GM18505 (cell line): ENCODE measurements around the gene SEPTIN6.

Experiments
- ATAC-seq: cut with Tn5 transposase; IDR thresholded peaks from one replicate; pipeline ENCODE4 v1.9.1; 2021; ENCODE audit not compliant: unreplicated experiment
- POLR2A ChIP-seq: IDR thresholded peaks from 4 replicates; pipeline ENCODE4 v1.6.1; 2011; ENCODE audit warnings: borderline replicate concordance; ENCODE audit not compliant: insufficient read depth, insufficient read length; ENCODE audit errors: extremely low read depth

Gene SEPTIN6

DNA sequence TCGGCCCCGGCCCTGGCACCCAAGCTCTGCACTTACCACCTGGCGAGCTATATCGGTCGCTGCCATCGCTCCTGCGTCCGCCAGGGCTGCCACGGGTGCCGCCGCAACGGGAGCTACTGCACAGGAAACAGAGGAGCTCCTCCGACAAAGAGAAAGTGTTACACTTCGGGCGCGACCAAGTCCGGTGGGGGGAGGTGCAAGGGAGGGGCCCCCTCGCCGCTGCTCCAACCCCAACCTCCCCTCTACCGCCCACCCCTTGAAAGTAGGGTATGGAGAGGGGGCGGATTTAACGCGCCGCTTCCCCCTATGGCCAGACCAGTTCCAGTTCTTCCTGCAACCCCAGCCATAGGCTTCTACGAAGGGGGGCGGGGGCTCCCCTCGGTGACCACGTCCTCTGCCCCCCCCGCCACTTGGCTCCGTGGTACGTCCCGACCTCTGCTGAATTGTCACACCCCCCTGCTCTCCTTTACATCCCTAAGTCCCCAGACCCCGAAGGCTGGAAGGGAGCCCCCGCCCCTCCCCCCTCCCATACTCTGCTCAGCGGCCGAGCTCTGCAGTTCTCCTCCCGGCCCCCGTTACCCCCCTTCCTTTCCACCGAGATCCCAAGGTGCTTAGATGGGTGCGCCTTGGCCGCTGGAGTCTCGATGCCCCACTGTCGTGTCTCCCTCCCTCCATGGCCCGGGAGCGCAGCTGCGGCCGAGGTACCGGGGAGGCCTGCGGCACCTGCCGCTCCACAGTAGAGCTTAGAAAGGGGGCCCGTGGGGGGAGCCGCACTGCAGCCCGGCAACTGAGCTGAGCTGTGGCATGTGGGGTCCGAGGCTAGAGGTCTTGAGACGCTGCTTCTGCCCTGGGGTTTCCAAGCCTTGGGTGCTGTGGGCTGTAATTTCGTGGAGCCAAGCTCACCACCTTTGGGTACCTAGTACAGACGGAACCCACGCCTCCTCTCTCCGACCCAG lies at the start of gene SEPTIN6:
Gene SEPTIN6, minus strand, starts transcription at position 129 of the 956 bp plus-strand sequence. Its CDS starts 63 bp downstream, at position 66.
- peak; percentile 97 for TF ChIP-seq POLR2A
- peak; percentile 63 for ATAC-seq

DNA sequence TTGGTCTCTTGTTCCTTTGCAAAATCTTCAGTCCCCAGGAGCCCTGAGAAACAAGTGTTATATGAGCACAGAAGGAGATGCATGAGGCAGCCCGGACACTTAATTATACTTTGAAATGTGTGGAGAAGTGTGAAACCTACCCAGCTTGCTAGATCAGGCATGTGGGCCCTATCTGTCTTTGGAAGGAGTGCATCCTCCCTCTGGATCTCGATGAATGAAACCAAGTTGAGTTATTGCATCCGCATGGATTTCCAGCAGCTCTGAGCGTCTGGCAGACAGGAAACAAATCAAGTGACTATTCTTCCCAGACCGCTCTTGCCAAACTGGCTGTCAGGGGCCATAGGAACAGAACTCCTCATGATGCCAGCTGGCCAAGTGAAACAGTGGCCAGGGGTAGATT lies 45.8 kb upstream of the SEPTIN6 start:
- ATAC-seq = no peak

DNA sequence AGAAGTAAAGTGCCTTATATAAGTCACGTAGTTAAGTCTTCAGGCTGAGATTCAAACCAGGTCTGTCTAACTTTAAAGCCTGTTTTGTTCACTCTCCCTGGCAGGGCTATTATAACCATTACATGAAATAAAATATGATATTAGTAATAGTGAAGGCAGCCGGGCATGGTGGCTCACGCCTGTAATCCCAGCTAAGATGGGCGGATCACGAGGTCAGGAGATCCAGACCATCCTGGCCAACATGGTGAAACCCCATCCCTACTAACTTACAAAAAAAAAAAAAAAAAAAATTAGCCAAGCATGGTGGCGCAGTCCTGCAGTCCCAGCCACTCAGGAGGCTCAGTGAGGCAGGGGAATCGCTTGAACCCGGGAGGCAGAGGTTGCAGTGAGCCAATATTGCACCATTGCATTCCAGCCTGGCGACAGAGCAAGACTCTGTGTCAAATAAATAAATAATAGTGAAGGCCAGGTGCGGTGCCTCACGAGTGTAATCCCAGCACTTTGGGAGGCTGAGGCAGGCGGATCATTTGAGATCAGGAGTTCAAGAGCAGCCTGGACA lies 43.3 kb upstream of the SEPTIN6 start:
- TF ChIP-seq POLR2A = no peak
- ATAC-seq = no peak

More for the DNA sequence above, 45.8 kb upstream of the SEPTIN6 start:
- TF ChIP-seq POLR2A = no peak

DNA sequence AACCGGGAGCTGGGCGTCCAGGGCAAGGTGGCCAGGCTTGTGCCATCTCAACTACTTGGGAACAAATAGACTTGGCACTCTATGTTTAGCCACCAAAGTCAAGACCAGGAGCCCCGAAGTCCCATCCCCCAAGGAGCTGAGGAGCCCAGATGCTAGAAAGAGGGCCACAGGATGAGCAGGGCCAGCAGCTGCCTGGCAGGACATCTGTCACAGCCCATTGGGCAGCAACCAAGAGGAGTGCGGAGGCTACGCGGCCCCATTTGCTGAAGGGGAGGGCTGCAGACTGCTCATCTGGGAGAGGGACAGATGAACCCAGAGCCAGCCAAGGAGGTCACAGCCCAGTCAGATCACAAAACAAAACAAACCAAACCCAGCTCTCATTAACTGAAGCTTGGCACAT lies 42.5 kb upstream of the SEPTIN6 start:
- no peak for TF ChIP-seq POLR2A
- ATAC-seq = no peak

DNA sequence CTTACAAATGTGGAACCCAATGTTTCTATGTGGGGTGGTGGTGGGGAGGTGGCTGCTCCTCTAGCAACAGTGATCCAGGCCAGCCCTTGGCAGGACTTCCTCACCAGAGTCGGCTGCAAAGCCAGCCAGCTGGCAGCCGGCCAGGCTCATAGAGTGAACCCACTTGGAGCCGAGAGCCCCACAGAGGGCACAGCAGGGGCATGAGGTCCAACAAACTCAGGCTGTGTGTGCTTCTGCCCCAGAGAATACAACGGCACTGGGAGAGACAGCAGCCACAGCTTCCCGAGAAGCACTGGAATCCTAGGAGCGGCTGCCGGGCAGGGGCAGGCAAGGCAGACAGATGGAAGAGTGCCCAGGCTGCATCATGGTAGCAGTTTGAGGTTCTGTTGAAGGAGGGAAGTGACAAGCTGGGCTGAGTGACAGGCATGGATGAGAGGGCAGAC lies 42.0 kb upstream of the SEPTIN6 start:
- TF ChIP-seq POLR2A = no peak
- no peak for ATAC-seq

DNA sequence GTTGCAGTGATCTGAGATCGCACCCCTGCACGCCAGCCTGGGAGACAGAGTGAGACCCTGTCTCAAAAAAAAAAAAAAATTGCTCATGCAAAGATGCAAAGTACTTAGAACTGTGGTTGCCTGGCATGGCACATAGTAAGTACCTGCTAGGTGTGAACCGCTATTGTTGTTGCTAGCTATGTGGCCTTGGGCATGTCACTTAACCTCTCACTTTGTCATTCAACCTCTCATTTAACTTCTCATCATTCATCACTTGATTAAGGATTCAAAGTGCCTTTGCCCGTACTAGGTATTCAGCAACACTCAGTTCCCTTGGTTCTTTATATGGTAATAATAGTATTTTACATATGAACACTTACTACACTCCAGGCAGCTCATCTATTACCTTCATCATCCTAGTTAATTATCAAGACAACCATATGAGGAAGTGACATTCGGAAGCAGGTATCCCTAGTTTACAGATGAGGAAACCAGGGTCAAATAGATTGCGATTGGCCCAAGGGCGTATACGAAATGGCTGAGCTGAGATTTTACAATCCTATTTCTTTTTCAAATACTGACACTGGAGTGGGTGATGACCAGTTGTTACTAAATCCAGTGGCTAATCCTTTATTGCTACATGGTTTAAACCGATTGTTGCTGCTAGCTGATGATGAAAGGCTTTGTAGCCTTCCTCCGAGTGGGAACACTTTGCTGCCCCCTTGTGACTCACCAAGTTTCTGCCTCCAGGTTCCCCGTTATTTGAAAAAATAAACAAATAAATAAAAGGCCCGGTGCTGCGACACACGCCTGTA lies 36.6 kb upstream of the SEPTIN6 start:
- no peak for ATAC-seq
- TF ChIP-seq POLR2A = no peak

DNA sequence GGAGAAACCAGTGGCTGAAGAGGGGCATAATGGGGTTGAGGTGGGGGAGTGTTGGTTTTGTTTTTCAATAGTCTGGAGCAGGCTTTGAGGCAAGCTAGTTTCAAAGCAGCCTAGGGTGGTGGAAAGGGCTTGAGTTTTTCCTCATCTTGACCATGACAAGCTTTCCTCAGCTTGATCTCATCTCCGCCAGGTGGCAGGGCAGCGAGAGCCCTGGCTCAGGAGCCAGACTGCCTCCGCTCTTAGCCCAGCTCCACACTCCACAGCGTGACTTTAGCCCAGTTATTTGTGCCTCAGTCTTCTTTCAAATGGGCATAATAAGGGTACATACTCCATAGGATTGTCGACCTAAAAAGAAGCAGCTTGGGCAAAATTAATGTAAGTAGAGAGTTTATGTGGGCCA lies 35.5 kb upstream of the SEPTIN6 start:
- ATAC-seq = no peak

DNA sequence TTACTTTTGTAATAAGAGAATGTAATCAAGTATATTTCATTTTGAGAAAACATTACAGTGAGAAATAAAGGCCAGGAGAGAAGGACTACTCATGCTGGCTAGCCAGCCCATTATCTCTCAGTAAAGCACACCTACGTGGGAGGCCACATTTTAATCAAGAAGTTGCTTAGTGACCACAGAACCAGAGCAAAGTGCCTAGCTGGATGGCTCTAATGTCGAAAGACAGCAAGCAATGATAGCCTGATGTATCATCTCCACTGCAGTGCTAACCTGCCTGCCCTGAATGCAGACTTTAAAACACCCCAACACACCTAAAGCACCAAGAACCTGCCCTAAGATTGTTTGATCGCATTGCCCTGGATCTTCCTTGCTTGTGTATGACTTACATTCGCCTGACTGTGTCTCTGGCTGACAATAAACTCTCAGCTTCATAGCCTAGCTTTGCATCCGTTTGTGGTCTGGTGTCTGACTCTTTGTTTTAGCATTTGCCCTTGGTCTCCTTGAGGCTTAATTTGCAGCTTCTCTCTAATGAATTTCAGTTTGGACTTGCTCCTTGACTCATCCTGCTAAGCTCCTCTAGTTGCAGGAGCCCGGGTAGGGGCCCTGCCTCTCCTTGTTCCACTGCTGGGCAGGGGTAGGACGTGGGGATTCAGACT lies 34.1 kb upstream of the SEPTIN6 start:
- TF ChIP-seq POLR2A = no peak
- ATAC-seq = no peak

More for the DNA sequence above, 35.5 kb upstream of the SEPTIN6 start:
- TF ChIP-seq POLR2A = no peak

DNA sequence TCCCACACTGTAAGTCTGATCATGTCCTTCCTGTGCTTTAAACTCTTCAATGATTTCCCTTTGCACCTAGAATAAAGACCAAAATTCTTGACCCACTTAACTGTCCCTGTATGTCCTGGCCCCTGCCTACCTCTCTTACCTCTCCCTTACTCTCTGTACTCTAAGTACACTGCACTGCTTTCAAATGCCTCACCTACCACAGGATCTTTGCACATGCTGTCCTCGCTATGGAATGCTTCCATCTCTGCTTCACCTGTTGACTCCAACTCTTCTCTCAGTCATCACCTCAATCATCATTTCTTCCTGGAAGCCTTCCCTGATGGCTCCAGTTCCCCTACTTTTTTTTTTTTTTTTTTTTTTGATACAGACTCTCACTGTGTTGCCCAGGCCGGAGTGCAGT lies 29.0 kb upstream of the SEPTIN6 start:
- ATAC-seq = no peak
- TF ChIP-seq POLR2A = no peak

DNA sequence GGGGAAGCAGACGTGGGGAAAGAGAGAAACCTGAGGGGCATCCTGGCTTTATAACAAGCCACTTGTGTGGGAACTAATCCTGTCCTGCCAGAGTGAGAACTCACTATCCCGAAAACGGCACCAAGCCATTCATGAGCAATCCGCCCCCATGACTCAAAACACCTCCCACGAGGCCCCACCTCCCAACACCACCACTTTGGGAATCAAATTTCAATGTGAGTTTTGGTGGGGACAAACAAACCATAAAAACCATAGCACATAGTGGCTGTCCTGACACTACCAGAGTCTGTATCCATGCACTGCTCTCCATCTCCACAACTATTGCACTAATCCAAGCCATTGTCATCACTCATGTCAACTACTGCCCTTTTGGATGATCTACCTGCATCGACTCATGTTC lies 28.5 kb upstream of the SEPTIN6 start:
- no peak for ATAC-seq
- no peak for TF ChIP-seq POLR2A

DNA sequence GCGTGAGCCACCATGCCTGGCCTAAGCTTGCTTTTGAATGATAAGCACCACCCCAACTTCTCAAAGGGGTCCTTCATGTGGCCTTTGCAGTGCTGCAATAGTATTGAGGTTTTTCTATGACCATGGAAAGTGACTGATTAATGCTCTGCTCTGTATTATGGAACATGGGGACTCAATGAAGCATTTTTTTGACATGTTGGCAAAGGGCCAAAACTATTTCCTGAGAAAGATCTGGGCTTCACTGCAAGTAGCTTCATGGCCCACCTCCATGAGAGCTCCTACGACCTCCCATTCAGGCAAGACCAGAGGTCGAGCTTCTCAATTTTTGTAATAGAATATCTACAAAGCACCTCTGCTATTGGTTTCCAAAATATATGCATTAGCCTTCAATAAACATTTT lies 16.7 kb upstream of the SEPTIN6 start:
- ATAC-seq = no peak
- TF ChIP-seq POLR2A = no peak

DNA sequence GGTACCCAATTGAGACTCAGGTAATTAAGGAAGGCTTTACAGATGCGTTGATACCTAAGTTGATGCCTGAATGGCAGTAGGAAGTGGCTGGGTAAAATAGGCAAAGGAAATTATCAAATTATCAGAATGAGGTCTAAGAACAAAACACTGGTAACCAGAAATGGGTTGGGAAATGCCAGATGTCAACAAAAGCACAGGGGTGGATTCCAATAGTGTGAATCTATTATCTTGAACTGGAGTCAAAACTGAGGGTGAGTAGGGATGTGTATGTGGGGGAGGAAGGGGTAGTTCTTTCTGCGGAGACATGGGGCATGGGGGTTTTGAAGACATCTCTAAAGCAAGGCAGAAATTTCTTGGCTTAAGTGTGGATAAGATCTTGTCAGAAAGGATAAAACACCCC lies 16.0 kb upstream of the SEPTIN6 start:
- ATAC-seq = no peak
- no peak for TF ChIP-seq POLR2A

DNA sequence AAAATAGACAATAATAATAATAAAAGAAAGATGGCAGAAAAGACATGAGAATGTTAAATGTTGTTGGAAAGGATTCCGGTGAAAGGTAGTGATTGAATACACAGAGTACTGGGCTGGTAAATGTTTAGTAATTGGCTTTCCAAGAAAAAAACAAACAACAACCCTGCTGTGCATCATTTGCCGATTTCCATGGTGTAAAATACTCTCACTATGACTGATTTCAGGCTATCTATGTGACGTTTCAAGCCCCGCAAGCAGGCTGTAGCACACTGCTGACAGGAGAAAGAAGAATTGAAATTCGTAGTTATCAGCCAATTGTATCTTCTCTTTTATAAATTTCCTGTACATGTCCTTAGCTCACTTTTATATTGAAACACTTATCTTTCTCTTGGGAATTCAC lies 13.6 kb upstream of the SEPTIN6 start:
- TF ChIP-seq POLR2A = no peak
- ATAC-seq = peak; percentile 62

DNA sequence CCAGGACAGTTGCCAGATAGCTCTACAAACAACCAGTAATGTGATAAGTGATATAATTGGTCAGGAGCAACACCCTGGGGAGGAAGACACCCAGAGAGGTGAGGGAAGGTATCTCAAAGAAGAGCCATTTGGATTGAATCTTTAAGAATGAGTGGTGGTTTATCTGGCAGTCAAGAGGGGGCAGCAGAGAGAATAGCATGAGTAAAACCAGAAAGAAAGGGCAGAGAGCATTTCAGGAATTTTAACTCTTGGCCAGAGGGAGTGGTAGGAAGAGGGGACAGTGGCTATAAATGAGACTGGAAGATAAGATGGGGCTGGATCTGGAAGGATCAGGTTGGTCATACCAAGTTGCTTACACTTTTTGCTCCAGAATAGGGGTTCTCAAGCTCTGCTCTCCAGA lies 5.9 kb upstream of the SEPTIN6 start:
- no peak for TF ChIP-seq POLR2A

More for the DNA sequence above, 5.9 kb upstream of the SEPTIN6 start:
- no peak for ATAC-seq
